ENCODE data around the gene IGFBP4. TPM values are rescaled to one million over a fixed set of nuclear protein-coding genes. Genes with fewer than 3 reads are reported as not detected.

The IGFBP4 gene
- total RNA-seq, 1 experiment from 2014 or later = 6.5 TPM

DNA sequence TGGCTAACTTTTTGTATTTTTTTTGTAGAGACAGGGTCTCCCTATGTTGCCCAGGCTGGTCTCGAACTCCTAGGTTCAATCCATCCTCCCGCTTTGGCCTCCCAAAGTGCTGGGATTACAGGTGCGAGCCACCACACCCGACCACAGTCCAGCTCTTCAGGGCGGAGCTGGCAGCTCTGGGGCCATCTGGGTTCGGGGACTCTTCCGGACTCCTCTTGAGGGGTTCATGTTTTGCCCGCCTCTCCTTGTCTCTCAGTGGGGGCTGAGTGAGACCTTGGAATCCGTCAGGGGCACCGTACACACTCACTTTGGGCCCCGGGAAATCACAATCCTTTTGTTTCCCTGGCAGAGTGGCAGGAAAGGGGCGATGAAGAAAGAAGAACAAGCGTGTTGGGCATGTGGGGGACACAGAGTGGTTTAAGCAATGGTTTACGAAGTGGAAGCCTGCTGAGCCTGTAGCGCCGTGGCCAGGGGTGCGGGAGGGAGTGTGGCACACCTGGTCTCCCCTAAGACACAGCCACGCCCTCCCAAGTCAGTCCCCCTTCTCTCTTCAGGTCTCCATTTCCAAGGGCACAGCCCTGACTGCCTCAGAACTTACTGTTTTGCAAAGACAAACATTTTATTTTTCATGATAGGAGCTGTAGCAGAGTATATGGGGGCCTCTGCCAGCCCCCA is 32.1 kb downstream of the IGFBP4 start:
- DNase-seq (ENCODE audit: unreplicated experiment) = no peak
- peaks cover 100% of the 10 kb centered on the region for H3K36me3 Mint-ChIP-seq (ENCODE audit: insufficient read depth, unreplicated experiment)
- no peaks in the 10 kb centered on the region for H3K9me3 Mint-ChIP-seq (ENCODE audit: unreplicated experiment)
- H3K4me1 Mint-ChIP-seq (ENCODE audit: insufficient read depth, unreplicated experiment) = peaks cover 46% of the 10 kb centered on the region
- ChIA-PET CTCF (interaction anchor here (0.6 to 3.7 kb wide), 7 partner anchors 21 to 1948 kb away, joined by 3 to 19 read pairs (median 3); partner anchors contain the start of gene CAVIN1), POLR2A (interaction anchor here (0.6 to 21.4 kb wide), 13 partner anchors 9 to 94 kb away, joined by 3 to 703 read pairs (median 22); partner anchors contain the start of gene TNS4)
- TF ChIP-seq, protein P1, sequence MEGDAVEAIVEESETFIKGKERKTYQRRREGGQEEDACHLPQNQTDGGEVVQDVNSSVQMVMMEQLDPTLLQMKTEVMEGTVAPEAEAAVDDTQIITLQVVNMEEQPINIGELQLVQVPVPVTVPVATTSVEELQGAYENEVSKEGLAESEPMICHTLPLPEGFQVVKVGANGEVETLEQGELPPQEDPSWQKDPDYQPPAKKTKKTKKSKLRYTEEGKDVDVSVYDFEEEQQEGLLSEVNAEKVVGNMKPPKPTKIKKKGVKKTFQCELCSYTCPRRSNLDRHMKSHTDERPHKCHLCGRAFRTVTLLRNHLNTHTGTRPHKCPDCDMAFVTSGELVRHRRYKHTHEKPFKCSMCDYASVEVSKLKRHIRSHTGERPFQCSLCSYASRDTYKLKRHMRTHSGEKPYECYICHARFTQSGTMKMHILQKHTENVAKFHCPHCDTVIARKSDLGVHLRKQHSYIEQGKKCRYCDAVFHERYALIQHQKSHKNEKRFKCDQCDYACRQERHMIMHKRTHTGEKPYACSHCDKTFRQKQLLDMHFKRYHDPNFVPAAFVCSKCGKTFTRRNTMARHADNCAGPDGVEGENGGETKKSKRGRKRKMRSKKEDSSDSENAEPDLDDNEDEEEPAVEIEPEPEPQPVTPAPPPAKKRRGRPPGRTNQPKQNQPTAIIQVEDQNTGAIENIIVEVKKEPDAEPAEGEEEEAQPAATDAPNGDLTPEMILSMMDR (IDR thresholded peaks at IDR 0.05; ENCODE audit: unreplicated experiment) = no peak
- peak overlapping the region; percentile 73 for H3K27ac Mint-ChIP-seq (ENCODE audit: low read depth, unreplicated experiment)
- intact Hi-C loops (cut with micrococcal nuclease) = no loop called here
- H3K4me3 Mint-ChIP-seq (ENCODE audit: unreplicated experiment) = no peak overlapping the region
- H3K27me3 Mint-ChIP-seq (ENCODE audit: insufficient read depth, unreplicated experiment) = no peaks in the 10 kb centered on the region
- no TSS peak for BruUV-seq (replicated peaks)

DNA sequence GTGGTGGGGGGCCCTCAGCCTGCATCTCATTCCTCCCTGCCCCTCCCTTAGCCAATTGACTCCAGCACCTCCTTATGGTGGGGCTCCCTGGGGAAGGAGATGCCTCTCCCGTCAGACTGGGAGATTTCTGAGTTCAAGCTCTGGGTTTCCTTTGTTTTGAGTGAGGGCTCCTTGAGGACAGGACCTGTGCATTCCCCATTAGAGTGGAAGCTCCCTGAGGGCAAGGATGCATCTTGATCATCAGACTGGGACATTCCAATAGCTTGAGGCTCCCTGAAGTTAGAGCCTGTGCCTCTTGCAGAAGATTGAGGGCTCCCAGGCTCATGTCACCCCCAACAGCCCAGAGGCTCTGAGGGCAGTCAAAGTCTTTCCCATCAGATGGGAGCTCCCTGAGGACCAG is 34.5 kb downstream of the IGFBP4 start:
- intact Hi-C loops (cut with micrococcal nuclease) = no loop called here
- Mint-ChIP-seq H3K4me3 (ENCODE audit: unreplicated experiment) (no peak overlapping the region), H3K27ac (ENCODE audit: low read depth, unreplicated experiment) (peak overlapping the region; percentile 17), H3K27me3 (ENCODE audit: insufficient read depth, unreplicated experiment) (no peaks in the 10 kb centered on the region), H3K9me3 (ENCODE audit: unreplicated experiment) (no peaks in the 10 kb centered on the region), H3K4me1 (ENCODE audit: insufficient read depth, unreplicated experiment) (peaks cover 56% of the 10 kb centered on the region), H3K36me3 (ENCODE audit: insufficient read depth, unreplicated experiment) (peaks cover 100% of the 10 kb centered on the region)
- no TSS peak for BruUV-seq (replicated peaks)
- ChIA-PET CTCF (interaction anchor here (0.7 to 1.2 kb wide), 3 partner anchors 20 to 56 kb away, joined by 3 to 4 read pairs (median 3); no protein-coding TSS in a partner anchor), POLR2A (interaction anchor here (3.5 to 21.4 kb wide), 8 partner anchors 8 to 70 kb away, joined by 19 to 703 read pairs (median 54); partner anchors contain the start of gene TNS4)
- TF ChIP-seq, protein P1 (IDR thresholded peaks at IDR 0.05; ENCODE audit: unreplicated experiment) = no peak
- DNase-seq (ENCODE audit: unreplicated experiment) = no peak

DNA sequence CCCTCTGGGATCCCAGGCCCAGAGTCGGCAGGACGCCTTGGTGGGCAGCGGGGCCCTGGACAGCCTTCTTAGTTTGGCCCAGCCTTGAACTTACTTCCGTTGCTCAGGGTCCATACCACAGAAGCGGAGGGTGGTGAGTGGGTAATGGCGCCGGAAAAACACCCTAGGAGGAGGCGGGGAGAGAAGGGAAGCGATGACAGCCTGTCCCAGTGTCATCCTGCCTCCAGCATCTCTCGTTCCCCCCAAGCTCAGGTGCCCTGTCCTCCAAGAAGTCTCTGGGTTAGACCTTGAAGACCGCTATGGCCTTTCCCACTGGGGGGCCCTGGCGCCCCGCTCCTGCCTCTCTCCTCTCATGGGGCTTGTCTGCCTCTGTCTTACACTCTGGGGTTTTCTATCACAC is 35.2 kb downstream of the IGFBP4 start:
- ChIA-PET POLR2A (interaction anchor here (4.5 to 21.4 kb wide), 7 partner anchors 8 to 56 kb away, joined by 22 to 703 read pairs (median 77); partner anchors contain the start of gene TNS4), CTCF (interaction anchor here (0.5 to 1.2 kb wide), 3 partner anchors 20 to 240 kb away, joined by 3 to 5 read pairs (median 4); no protein-coding TSS in a partner anchor)
- TF ChIP-seq, protein P1 (IDR thresholded peaks at IDR 0.05; ENCODE audit: unreplicated experiment) = no peak
- no peak for DNase-seq (ENCODE audit: unreplicated experiment)
- Mint-ChIP-seq H3K36me3 (ENCODE audit: insufficient read depth, unreplicated experiment) (peaks cover 100% of the 10 kb centered on the region), H3K4me3 (ENCODE audit: unreplicated experiment) (no peak overlapping the region), H3K27me3 (ENCODE audit: insufficient read depth, unreplicated experiment) (no peaks in the 10 kb centered on the region), H3K27ac (ENCODE audit: low read depth, unreplicated experiment) (peak overlapping the region; percentile 89), H3K4me1 (ENCODE audit: insufficient read depth, unreplicated experiment) (peaks cover 58% of the 10 kb centered on the region), H3K9me3 (ENCODE audit: unreplicated experiment) (no peaks in the 10 kb centered on the region)
- intact Hi-C loops (cut with micrococcal nuclease) = no loop called here
- BruUV-seq (replicated peaks) = no TSS peak

DNA sequence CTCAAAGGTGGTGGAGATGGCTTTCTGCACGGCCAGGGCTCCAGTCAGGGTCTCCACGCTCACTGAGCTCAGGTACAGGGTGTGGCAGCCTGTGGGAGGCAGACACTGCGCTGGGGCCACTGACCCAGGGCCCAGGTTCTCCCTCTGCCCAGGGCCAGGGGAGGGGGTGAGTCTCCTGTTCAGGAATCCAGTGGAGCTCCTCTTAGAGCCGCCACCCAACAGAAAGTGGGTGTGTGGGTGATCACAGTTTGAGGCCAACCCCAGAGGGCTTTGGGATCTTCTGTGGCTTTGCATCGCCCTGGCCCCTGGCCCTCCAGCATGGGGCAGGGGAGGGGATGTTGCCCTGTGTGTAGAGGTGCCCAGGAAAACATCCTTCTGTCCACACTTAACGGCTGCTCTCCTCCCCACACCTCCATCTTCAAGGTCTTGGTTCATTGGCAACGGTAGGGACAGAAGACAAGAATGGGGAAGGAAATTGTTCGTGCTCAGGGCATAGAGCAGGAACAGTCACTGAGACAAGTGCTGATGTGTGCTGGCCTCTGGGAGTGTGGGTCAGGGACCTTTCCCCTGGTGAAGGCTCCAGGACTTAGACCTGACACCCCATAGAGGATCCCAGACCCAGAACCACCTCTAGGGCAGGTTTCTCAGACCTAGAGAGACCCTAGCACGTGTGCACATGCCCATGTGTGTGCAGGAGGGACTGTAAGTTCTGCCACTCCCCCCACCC is 36.7 kb downstream of the IGFBP4 start:
- DNase-seq (ENCODE audit: unreplicated experiment) = no peak

More for the DNA sequence above, 36.7 kb downstream of the IGFBP4 start:
- no peaks in the 10 kb centered on the region for H3K27me3 Mint-ChIP-seq (ENCODE audit: insufficient read depth, unreplicated experiment)
- BruUV-seq (replicated peaks) = no TSS peak
- H3K4me1 Mint-ChIP-seq (ENCODE audit: insufficient read depth, unreplicated experiment) = peaks cover 62% of the 10 kb centered on the region
- intact Hi-C loops (cut with micrococcal nuclease) = loop anchor here (2.0 kb wide), 1 partner anchor 17 kb away; no protein-coding TSS in a partner anchor
- H3K36me3 Mint-ChIP-seq (ENCODE audit: insufficient read depth, unreplicated experiment) = peaks cover 100% of the 10 kb centered on the region
- peak overlapping the region; percentile 89 for H3K27ac Mint-ChIP-seq (ENCODE audit: low read depth, unreplicated experiment)
- TF ChIP-seq, protein P1 (IDR thresholded peaks at IDR 0.05; ENCODE audit: unreplicated experiment) = no peak
- H3K4me3 Mint-ChIP-seq (ENCODE audit: unreplicated experiment) = no peak overlapping the region
- POLR2A ChIA-PET = interaction anchor here (0.7 to 21.4 kb wide), 8 partner anchors 8 to 81 kb away, joined by 3 to 703 read pairs (median 23); partner anchors contain the start of gene TNS4
- no peaks in the 10 kb centered on the region for H3K9me3 Mint-ChIP-seq (ENCODE audit: unreplicated experiment)
- CTCF ChIA-PET = interaction anchor here (1.4 kb wide), 1 partner anchor 53 kb away, joined by 3 read pairs; no protein-coding TSS in a partner anchor

Measured in MCF 10A (cell line).